Measurements from ENCODE around the gene LINC01488. TPM values are rescaled to one million over a fixed set of nuclear protein-coding genes. Genes with fewer than 3 reads are reported as not detected.

The LINC01488 gene
- total and polyA plus RNA-seq, 2 experiments from 2014 or later, result not detected

GRCh38 chr11:69535908-69536307 is 54.4 kb downstream of the LINC01488 start:
- no peaks in the 10 kb centered on the region for H3K9me2 ChIP-seq (ENCODE audit: insufficient read depth)
- H3K4me2 ChIP-seq, result no peak overlapping the region
- no peak overlapping the region for H3K4me3 ChIP-seq
- Mint-ChIP-seq H3K4me1 (peaks cover 10% of the 10 kb centered on the region), H3K9me3 (no peaks in the 10 kb centered on the region; the same call in 2 of the 3 replicates), H3K4me3 (no peak overlapping the region), H3K27me3 (ENCODE audit: insufficient read depth, low read depth, poor library complexity) (peaks cover 14% of the 10 kb centered on the region), H3K36me3 (ENCODE audit: low read depth) (no peaks in the 10 kb centered on the region; the same call in 2 of the 3 replicates), H3K27ac (no peak overlapping the region)
- no peaks in the 10 kb centered on the region for H3K4me1 ChIP-seq (ENCODE audit: insufficient read depth)
- TF ChIP-seq JUNB (IDR thresholded peaks at IDR 0.05; ENCODE audit: unreplicated experiment) (no peak), CTCF (conservative IDR thresholded peaks at IDR 0.05; ENCODE audit: low read depth in 2 of 2) (no peak), POLR2AphosphoS5 (IDR thresholded peaks at IDR 0.05; ENCODE audit: low read depth) (no peak), STAT1 (IDR thresholded peaks at IDR 0.05; ENCODE audit: unreplicated experiment) (no peak)
- TF ChIP-seq, protein P1, sequence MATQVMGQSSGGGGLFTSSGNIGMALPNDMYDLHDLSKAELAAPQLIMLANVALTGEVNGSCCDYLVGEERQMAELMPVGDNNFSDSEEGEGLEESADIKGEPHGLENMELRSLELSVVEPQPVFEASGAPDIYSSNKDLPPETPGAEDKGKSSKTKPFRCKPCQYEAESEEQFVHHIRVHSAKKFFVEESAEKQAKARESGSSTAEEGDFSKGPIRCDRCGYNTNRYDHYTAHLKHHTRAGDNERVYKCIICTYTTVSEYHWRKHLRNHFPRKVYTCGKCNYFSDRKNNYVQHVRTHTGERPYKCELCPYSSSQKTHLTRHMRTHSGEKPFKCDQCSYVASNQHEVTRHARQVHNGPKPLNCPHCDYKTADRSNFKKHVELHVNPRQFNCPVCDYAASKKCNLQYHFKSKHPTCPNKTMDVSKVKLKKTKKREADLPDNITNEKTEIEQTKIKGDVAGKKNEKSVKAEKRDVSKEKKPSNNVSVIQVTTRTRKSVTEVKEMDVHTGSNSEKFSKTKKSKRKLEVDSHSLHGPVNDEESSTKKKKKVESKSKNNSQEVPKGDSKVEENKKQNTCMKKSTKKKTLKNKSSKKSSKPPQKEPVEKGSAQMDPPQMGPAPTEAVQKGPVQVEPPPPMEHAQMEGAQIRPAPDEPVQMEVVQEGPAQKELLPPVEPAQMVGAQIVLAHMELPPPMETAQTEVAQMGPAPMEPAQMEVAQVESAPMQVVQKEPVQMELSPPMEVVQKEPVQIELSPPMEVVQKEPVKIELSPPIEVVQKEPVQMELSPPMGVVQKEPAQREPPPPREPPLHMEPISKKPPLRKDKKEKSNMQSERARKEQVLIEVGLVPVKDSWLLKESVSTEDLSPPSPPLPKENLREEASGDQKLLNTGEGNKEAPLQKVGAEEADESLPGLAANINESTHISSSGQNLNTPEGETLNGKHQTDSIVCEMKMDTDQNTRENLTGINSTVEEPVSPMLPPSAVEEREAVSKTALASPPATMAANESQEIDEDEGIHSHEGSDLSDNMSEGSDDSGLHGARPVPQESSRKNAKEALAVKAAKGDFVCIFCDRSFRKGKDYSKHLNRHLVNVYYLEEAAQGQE (IDR thresholded peaks at IDR 0.05; ENCODE audit: unreplicated experiment), result no peak
- no peak overlapping the region for H2AFZ ChIP-seq
- no peaks in the 10 kb centered on the region for H3F3A ChIP-seq (replicated peaks; ENCODE audit: low read depth)
- no peak overlapping the region for H3K27ac ChIP-seq (ENCODE audit: low read depth)
- DNase-seq (ENCODE audit: low spot score) (no peak), ATAC-seq (no peak)
- H3K36me3 ChIP-seq (ENCODE audit: insufficient read depth), result no peaks in the 10 kb centered on the region
- no peaks in the 10 kb centered on the region for H3K27me3 ChIP-seq (ENCODE audit: insufficient read depth)
- H3K79me2 ChIP-seq (replicated peaks; ENCODE audit: insufficient read depth), result no peaks in the 10 kb centered on the region
- H4K20me1 ChIP-seq (replicated peaks; ENCODE audit: insufficient read depth), result no peaks in the 10 kb centered on the region

- Histone ChIP-seq H3K79me2 (replicated peaks; ENCODE audit: insufficient read depth) (no peaks in the 10 kb centered on the region), H4K20me1 (replicated peaks; ENCODE audit: insufficient read depth) (no peaks in the 10 kb centered on the region), H3F3A (replicated peaks; ENCODE audit: low read depth) (no peaks in the 10 kb centered on the region), H3K27ac (ENCODE audit: low read depth) (no peak overlapping the region), H3K4me3 (no peak overlapping the region), H2AFZ (no peak overlapping the region), H3K4me2 (no peak overlapping the region), H3K36me3 (ENCODE audit: insufficient read depth) (no peaks in the 10 kb centered on the region), H3K4me1 (ENCODE audit: insufficient read depth) (no peaks in the 10 kb centered on the region), H3K9me2 (ENCODE audit: insufficient read depth) (no peaks in the 10 kb centered on the region), H3K27me3 (ENCODE audit: insufficient read depth) (no peaks in the 10 kb centered on the region)
- H3K9me3 Mint-ChIP-seq, result no peaks in the 10 kb centered on the region; the same call in 2 of the 3 replicates
- peaks cover 12% of the 10 kb centered on the region for H3K4me1 Mint-ChIP-seq
- H3K36me3 Mint-ChIP-seq (ENCODE audit: low read depth), result no peaks in the 10 kb centered on the region
- no peak for ATAC-seq
- DNase-seq (ENCODE audit: low spot score), result no peak
- H3K4me3 Mint-ChIP-seq, result no peak overlapping the region
- H3K27ac Mint-ChIP-seq, result no peak overlapping the region
- peaks cover 11% of the 10 kb centered on the region for H3K27me3 Mint-ChIP-seq (ENCODE audit: insufficient read depth, low read depth, poor library complexity)
- TF ChIP-seq POLR2AphosphoS5 (IDR thresholded peaks at IDR 0.05; ENCODE audit: low read depth), result no peak
- TF ChIP-seq EZH2phosphoT487 (IDR thresholded peaks at IDR 0.05; ENCODE audit: unreplicated experiment), result no peak
- TF ChIP-seq JUNB (IDR thresholded peaks at IDR 0.05; ENCODE audit: unreplicated experiment), result no peak
- TF ChIP-seq NANOG (IDR thresholded peaks at IDR 0.05; ENCODE audit: borderline replicate concordance), result no peak
- TF ChIP-seq CTCF (conservative IDR thresholded peaks at IDR 0.05; ENCODE audit: low read depth in 2 of 2), result no peak
- no peak for TF ChIP-seq ZNF331 (CRISPR knock-in tag; IDR thresholded peaks at IDR 0.05; ENCODE audit: low read depth)
- TF ChIP-seq, protein P1 (IDR thresholded peaks at IDR 0.05; ENCODE audit: unreplicated experiment), result no peak
- TF ChIP-seq EZH2 (IDR thresholded peaks at IDR 0.05; ENCODE audit: low read depth, unreplicated experiment), result no peak
Observed at GRCh38 chr11:69536406-69536805, 54.9 kb downstream of the LINC01488 start.
